ENCODE data around the gene CACNA1G. TPM values are rescaled to one million over a fixed set of nuclear protein-coding genes. Genes with fewer than 3 reads are reported as not detected.
A peak's percentile ranks its signal among the peaks of the same experiment; 100 is the strongest.

CACNA1G gene
- total RNA-seq, 1 donor from 2014 or later: not detected

DNA sequence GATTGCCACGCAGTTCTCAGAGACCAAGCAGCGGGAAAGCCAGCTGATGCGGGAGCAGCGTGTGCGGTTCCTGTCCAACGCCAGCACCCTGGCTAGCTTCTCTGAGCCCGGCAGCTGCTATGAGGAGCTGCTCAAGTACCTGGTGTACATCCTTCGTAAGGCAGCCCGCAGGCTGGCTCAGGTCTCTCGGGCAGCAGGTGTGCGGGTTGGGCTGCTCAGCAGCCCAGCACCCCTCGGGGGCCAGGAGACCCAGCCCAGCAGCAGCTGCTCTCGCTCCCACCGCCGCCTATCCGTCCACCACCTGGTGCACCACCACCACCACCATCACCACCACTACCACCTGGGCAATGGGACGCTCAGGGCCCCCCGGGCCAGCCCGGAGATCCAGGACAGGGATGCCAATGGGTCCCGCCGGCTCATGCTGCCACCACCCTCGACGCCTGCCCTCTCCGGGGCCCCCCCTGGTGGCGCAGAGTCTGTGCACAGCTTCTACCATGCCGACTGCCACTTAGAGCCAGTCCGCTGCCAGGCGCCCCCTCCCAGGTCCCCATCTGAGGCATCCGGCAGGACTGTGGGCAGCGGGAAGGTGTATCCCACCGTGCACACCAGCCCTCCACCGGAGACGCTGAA, 15.2 kb downstream of the CACNA1G start:
- Mint-ChIP-seq H3K9me3 (ENCODE audit: unreplicated experiment) (no peaks in the 10 kb centered on the region), H3K4me3 (ENCODE audit: unreplicated experiment) (no peak overlapping the region), H3K4me1 (ENCODE audit: unreplicated experiment) (no peaks in the 10 kb centered on the region), H3K27me3 (ENCODE audit: unreplicated experiment) (peaks cover 13% of the 10 kb centered on the region), H3K27ac (ENCODE audit: unreplicated experiment) (no peak overlapping the region), H3K36me3 (ENCODE audit: low read depth, unreplicated experiment) (no peaks in the 10 kb centered on the region)
- peak; percentile 20 for TF ChIP-seq CTCF (IDR thresholded peaks at IDR 0.05; ENCODE audit: unreplicated experiment)
- peak; percentile 46 for DNase-seq (ENCODE audit: low spot score)

DNA sequence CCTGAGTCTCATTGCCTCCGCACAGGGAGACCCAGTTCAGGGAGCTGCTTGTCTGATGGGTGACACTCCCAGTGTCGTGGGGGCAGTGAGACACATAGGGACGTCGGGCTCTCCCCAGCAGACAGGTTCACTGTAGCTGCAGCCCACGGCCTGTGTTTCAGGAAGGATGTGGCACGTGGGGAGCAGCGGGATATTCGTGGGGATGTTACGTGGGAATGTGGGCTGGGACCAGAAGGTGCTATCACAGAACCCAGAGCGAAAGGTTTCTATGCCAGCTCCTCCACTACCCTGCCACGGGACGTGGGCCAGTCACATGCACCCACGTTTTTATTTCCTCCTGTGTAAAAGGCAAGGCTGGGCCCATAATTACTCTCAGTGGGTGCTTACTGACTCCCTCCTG, 16.3 kb downstream of the CACNA1G start:
- Mint-ChIP-seq H3K9me3 (ENCODE audit: unreplicated experiment) (no peaks in the 10 kb centered on the region), H3K4me1 (ENCODE audit: unreplicated experiment) (no peaks in the 10 kb centered on the region), H3K36me3 (ENCODE audit: low read depth, unreplicated experiment) (no peaks in the 10 kb centered on the region), H3K27ac (ENCODE audit: unreplicated experiment) (no peak overlapping the region), H3K4me3 (ENCODE audit: unreplicated experiment) (no peak overlapping the region), H3K27me3 (ENCODE audit: unreplicated experiment) (peaks cover 9% of the 10 kb centered on the region)
- TF ChIP-seq CTCF (IDR thresholded peaks at IDR 0.05; ENCODE audit: unreplicated experiment): no peak
- no peak for DNase-seq (ENCODE audit: low spot score)

DNA sequence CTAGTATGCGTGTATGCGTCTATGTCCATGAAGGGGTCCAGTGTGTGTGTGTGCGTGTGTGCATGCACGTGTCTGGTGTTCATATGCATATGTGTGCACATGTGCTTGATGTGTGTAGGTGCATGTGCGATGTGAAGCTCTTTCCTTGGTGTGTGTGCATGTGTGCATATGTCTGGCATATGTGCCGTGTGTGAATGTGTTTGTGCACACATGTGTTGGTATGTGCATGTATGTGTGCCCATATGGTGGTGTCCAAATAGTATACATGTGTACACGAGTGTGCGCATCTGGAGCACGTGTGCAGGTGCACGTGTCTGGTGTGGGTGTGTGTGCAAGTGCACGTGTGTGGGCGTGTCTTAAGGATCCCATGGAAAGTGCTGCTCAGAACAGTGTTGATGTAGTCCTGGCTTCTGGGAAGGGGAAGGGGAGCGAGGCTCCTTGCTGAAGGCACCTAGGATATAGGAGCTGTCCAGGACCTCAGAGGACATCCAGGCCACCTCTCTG, 17.0 kb downstream of the CACNA1G start:
- H3K9me3 Mint-ChIP-seq (ENCODE audit: unreplicated experiment): no peaks in the 10 kb centered on the region
- H3K27me3 Mint-ChIP-seq (ENCODE audit: unreplicated experiment): peaks cover 6% of the 10 kb centered on the region
- H3K4me1 Mint-ChIP-seq (ENCODE audit: unreplicated experiment): no peaks in the 10 kb centered on the region
- no peaks in the 10 kb centered on the region for H3K36me3 Mint-ChIP-seq (ENCODE audit: low read depth, unreplicated experiment)
- no peak overlapping the region for H3K4me3 Mint-ChIP-seq (ENCODE audit: unreplicated experiment)
- no peak for TF ChIP-seq CTCF (IDR thresholded peaks at IDR 0.05; ENCODE audit: unreplicated experiment)
- no peak overlapping the region for H3K27ac Mint-ChIP-seq (ENCODE audit: unreplicated experiment)
- no peak for DNase-seq (ENCODE audit: low spot score)

DNA sequence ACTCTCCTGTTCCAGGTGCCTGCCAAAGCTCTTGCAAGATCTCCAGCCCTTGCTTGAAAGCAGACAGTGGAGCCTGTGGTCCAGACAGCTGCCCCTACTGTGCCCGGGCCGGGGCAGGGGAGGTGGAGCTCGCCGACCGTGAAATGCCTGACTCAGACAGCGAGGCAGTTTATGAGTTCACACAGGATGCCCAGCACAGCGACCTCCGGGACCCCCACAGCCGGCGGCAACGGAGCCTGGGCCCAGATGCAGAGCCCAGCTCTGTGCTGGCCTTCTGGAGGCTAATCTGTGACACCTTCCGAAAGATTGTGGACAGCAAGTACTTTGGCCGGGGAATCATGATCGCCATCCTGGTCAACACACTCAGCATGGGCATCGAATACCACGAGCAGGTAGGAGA, 17.7 kb downstream of the CACNA1G start:
- Mint-ChIP-seq H3K9me3 (ENCODE audit: unreplicated experiment) (no peaks in the 10 kb centered on the region), H3K36me3 (ENCODE audit: low read depth, unreplicated experiment) (no peaks in the 10 kb centered on the region), H3K27me3 (ENCODE audit: unreplicated experiment) (peaks cover 6% of the 10 kb centered on the region), H3K4me1 (ENCODE audit: unreplicated experiment) (no peaks in the 10 kb centered on the region), H3K27ac (ENCODE audit: unreplicated experiment) (no peak overlapping the region), H3K4me3 (ENCODE audit: unreplicated experiment) (no peak overlapping the region)
- DNase-seq (ENCODE audit: low spot score): no peak
- TF ChIP-seq CTCF (IDR thresholded peaks at IDR 0.05; ENCODE audit: unreplicated experiment): no peak

DNA sequence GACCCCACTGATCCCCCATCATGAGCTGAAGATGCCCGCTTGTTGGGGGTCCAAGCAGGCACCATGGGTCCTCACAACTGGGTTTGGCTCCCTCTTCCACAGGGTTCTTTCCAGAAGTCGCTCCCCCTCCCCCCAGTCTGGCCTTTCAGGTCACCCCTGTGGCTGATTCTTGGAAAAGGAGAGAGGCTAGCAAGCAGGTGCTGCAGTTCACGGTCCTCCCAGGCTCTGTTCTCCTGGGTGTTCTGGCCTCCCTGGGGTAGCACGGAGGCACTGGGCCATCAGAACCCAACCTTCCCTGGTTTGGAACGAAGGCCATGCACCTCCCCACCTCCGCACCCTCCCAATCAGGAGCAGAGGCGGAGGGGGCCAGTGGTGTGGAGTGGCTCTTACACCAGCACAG, 18.9 kb downstream of the CACNA1G start:
- no peak overlapping the region for H3K27ac Mint-ChIP-seq (ENCODE audit: unreplicated experiment)
- no peaks in the 10 kb centered on the region for H3K9me3 Mint-ChIP-seq (ENCODE audit: unreplicated experiment)
- no peak overlapping the region for H3K4me3 Mint-ChIP-seq (ENCODE audit: unreplicated experiment)
- TF ChIP-seq CTCF (IDR thresholded peaks at IDR 0.05; ENCODE audit: unreplicated experiment): no peak
- no peaks in the 10 kb centered on the region for H3K4me1 Mint-ChIP-seq (ENCODE audit: unreplicated experiment)
- H3K36me3 Mint-ChIP-seq (ENCODE audit: low read depth, unreplicated experiment): no peaks in the 10 kb centered on the region
- DNase-seq (ENCODE audit: low spot score): no peak
- H3K27me3 Mint-ChIP-seq (ENCODE audit: unreplicated experiment): peaks cover 13% of the 10 kb centered on the region
